SKM-1 (cell line): Measurements from ENCODE around the gene DMBT1.
"Not testable (repeated sequence)": the region's sequence is repeated elsewhere in the genome, so short reads cannot be mapped to it uniquely, and the experiment has no call there.

ENCODE experiments used
- DNase-seq: peaks from one replicate; lab custom pipeline; 2025; ENCODE audit not compliant: unreplicated experiment; lab: John Stamatoyannopoulos, UW

Gene DMBT1

GRCh38 chr10:122577311-122577885 is 16.8 kb downstream of the DMBT1 start:
- DNase-seq, result no peak

- not testable (repeated sequence) for DNase-seq
Observed at GRCh38 chr10:122586070-122586469, 25.5 kb downstream of the DMBT1 start.

GRCh38 chr10:122587098-122587760 is 26.7 kb downstream of the DMBT1 start:
- DNase-seq, result no peak

DNA sequence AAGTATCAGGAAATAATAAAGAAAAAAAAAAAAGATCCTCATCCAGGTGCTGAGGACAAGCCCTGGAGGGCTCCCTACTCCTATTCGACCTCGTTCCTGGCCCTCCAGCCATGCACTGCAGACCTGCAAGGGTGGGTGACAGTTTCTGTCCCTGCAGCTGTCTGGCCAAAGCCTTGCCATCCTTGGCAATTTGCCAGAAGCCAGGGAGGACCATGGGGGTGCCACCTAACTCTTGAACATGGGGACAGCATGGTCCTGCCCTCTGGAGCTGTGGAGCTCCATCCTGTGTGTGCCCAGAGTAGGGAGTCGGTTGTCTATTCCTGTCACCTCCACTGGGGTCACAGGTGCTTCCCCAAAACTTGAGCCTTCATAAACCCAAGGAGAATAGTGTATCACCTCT is 27.8 kb downstream of the DMBT1 start:
- no peak for DNase-seq

DNA sequence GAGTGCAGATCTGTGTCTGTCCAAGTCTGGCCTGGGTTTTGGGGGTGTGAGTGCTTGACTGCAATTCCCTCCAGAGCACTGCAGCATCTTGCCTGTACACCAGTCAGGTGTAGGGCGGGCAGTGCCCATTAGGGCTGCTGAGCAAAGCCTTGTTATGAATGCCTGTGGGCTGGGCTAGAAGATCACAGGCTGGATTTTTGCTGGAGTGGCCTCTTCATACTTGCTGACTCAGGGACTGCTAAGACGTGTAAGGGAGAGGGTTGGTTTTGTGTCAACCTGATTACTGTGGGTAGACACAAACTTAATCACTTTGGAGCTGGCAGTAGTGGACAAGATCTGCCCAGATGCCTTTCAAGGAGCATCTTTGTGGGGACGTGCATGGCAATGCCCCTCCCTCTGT is 29.6 kb downstream of the DMBT1 start:
- DNase-seq, result no peak

- DNase-seq, result no peak
Observed at GRCh38 chr10:122591736-122592135, 31.2 kb downstream of the DMBT1 start.

- DNase-seq, result no peak
Observed at GRCh38 chr10:122592161-122592560, 31.6 kb downstream of the DMBT1 start.

GRCh38 chr10:122617476-122618270 is 57.1 kb downstream of the DMBT1 start:
- DNase-seq, result no peak

DNA sequence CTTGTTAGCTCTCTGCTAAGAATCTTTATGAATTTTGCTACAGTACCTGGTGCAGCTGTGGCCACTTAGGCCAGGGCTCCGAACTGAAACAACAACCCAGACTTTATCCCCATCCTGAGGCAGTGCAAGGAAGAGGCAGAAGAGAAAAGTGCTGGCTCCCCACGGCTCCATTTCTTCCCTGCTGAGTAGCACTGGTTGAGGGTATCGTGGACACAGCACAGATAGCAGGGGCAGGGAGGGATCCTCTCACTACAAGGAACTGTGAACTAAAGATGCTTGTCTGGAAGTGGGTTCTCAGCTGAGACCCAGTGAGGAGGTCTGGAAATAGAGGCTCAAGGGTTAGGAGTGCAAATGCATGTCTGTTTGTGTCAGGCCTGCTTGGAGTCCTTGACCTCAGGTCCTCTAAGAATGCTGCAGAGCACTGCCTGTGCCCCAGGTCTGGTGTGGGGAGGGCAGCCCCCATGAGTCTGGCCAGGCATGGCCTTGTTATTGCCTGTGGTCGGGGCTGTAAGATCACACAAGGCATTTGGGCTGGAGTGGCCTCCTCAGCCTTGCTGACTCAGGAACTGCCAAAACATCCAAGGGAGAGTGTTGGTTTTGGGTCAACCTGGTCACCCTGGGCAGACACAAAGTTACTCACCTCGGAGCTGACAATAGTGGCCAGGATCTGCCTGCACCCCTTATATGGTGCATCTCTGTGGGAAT is 58.1 kb downstream of the DMBT1 start:
- no peak for DNase-seq

DNA sequence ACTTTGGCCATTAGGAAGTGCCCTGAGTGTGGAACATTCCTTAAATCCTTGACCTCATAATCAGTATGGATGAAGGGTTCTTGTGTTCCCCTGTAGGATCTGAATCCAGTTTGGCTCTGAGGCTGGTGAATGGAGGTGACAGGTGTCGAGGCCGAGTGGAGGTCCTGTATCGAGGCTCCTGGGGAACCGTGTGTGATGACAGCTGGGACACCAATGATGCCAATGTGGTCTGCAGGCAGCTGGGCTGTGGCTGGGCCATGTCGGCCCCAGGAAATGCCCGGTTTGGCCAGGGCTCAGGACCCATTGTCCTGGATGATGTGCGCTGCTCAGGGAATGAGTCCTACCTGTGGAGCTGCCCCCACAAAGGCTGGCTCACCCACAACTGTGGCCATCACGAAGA is 60.4 kb downstream of the DMBT1 start:
- not testable (repeated sequence) for DNase-seq

DNA sequence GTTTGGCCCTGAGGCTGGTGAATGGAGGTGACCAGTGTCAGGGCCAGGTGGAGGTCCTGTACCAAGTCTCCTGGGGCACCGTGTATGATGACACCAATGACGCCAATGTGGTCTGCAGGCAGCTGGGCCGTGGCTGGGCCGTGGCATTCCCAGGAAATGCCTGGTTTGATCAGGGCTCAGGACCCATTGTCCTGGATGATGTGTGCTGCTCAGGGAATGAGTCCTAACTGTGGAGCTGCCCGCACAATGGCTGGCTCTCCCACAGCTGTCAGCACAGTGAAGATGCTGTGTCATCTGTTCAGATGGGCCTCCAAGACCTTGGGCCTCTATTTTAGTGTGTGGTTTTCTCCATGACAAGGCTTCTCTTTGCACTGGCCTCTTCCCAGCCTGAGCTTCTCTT is 64.0 kb downstream of the DMBT1 start:
- DNase-seq, result no peak

GRCh38 chr10:122630526-122630925 is 70.0 kb downstream of the DMBT1 start:
- DNase-seq, result no peak

DNA sequence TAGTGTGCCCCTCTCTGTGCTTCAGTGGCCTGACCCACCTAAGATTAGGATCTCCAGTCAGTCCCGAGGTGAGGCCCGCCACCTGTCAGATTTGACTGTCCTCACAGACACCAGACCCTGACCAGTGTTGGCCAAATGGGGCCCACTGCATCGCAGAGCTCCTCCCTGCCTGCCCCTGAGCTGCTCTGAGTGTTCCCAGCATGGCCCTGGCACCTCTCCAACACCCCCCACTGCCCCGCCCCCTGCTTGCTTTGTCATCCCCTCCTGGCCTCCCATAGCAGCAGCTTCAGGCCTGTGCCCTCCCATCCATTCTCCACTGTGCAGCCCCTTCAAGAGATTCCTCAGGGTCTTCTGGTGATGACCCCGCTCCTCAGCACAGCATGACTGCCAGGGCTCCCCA is 71.5 kb downstream of the DMBT1 start:
- DNase-seq, result no peak

DNA sequence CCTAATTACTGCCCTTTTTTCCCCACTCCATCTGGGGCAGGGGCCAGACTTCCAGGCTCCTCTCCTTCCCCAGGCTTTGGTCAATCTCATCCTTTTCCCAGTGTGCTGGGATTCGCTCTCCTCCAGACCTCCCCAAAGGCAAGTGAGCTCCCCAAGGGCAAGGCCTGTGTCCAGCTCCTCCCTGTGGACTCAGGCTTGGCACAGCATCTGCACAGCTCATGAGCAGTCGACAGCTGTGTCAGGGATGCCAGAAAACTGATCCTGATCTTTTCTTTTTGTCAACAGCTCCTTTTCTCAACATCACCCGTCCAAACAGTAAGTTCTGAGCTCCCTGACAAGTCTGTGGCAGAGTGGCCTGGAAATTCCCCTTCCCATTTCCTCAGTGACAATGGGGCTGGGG is 72.0 kb downstream of the DMBT1 start:
- no peak for DNase-seq

DNA sequence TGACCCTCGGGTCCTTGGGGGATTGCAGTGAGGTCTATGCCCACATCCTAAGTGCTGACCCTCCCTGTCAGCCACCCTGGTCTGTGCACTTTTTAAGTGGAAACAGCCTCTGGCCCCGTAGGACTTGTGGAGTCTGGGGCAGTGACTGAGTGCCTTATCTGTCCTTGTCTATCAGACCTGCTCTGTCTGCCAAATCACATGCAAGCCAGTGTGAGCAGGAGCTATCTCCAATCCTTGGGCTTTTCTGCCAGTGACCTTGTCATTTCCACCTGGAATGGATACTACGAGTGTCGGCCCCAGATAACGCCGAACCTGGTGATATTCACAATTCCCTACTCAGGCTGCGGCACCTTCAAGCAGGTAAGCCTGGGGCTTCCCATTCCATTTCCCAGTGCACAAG is 76.4 kb downstream of the DMBT1 start:
- no peak for DNase-seq

DNA sequence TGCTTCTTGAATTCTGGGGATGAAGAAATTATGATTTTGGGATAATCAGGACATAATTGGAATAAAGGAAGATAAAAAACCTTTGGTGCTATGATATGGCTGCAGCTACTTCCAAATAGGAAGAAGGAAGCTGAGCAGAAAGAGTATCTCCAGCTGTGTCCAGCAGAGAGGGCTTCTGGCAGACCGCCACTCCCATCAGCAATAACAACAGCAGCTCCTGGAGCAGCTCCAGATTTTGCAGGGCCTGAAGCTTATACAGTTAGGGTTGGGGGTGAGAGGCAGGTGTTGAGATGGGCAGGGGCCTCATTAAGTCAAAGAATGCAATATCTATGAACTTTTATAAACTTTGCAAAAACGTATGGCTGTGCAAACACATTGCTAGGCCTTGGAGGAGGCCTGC is 76.8 kb downstream of the DMBT1 start:
- DNase-seq, result no peak

DNA sequence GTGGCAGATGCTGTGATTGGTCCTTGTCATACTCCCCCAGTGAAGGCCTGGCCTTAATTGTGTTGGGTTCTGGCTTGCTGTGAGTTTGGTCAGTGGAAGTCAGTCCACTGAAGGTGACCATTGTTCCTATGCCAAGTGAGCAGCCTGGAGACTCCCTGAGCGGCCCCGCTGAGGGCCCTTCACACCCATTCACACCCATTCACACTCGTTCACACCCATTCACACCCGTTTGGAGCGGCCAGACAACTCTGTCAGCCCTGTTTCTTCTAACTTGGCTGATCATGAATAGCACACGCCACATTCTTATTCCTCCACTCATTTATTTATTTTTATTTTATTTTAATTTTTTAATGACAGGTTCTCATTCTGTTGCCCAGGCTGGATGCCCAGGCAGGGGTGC is 77.6 kb downstream of the DMBT1 start:
- DNase-seq, result no peak

GRCh38 chr10:122639801-122640200 is 79.2 kb downstream of the DMBT1 start:
- no peak for DNase-seq

DNA sequence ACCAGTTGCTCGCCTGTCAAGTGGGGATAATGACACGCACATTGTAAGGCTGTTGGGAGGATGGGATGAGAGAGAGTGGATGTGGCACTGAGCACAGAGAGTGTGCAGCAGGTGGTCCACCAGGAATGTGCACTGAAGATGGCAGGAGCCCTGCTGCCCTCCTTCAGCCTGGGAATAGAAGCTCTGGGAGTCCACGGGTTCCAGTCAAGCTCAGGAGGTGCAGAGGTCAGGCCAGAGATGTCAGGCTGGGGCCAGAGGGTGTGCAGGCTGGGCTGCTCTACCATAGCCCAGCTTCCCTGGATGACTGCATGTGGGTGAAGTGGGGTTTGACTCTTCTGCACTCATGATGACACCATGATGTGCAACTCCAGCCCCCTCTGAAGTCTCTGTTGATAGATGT is 80.4 kb downstream of the DMBT1 start:
- no peak for DNase-seq

GRCh38 chr10:122642726-122643605 is 82.4 kb downstream of the DMBT1 start:
- DNase-seq, result no peak
